Smooth muscle cell (in vitro differentiated cells): ENCODE results near the gene LRRC46. TPM values are rescaled to one million over a fixed set of nuclear protein-coding genes. Genes with fewer than 3 reads are reported as not detected.

ENCODE experiments used
- DNase-seq: peaks from one replicate; lab custom pipeline; 2025; ENCODE audit not compliant: unreplicated experiment; lab: John Stamatoyannopoulos, UW
- H2AFZ ChIP-seq: fragments of 200-600 bp; sonication (generic); 2 replicates; pipeline ENCODE4 v1.6.0; 2016; ENCODE audit warnings: antibody characterized with exemption, low read depth, mild to moderate bottlenecking
- H3F3A ChIP-seq: fragments of 200-600 bp; sonication (generic); 2 replicates; pipeline ENCODE4 v1.6.0; 2017; ENCODE audit warnings: antibody characterized with exemption, low read depth
- H3K27ac ChIP-seq: fragments of 200-600 bp; sonication (generic); 2 replicates; pipeline ENCODE4 v1.5.1; 2016; ENCODE audit warnings: low read depth, mild to moderate bottlenecking
- H3K27me3 ChIP-seq: fragments of 200-600 bp; sonication (generic); 2 replicates; pipeline ENCODE4 v1.6.1; 2016; ENCODE audit warnings: low read depth, mild to moderate bottlenecking
- H3K36me3 ChIP-seq: fragments of 200-600 bp; sonication (generic); 2 replicates; pipeline ENCODE4 v1.5.1; 2016; ENCODE audit warnings: low read depth
- H3K4me1 ChIP-seq: fragments of 200-600 bp; sonication (generic); 2 replicates; pipeline ENCODE4 v1.5.1; 2016; ENCODE audit warnings: low read depth
- H3K4me2 ChIP-seq: fragments of 200-600 bp; sonication (generic); 2 replicates; pipeline ENCODE4 v1.6.0; 2016; ENCODE audit warnings: mild to moderate bottlenecking
- H3K4me3 ChIP-seq: fragments of 200-600 bp; sonication (generic); 2 replicates; pipeline ENCODE4 v1.5.1; 2016; ENCODE audit warnings: mild to moderate bottlenecking
- H3K79me2 ChIP-seq: fragments of 200-600 bp; sonication (generic); 2 replicates; pipeline ENCODE4 v1.6.0; 2016; ENCODE audit warnings: low read depth, mild to moderate bottlenecking
- H3K9ac ChIP-seq: fragments of 200-600 bp; sonication (generic); 2 replicates; pipeline ENCODE4 v1.6.0; 2016; ENCODE audit warnings: low read depth
- H3K9me3 ChIP-seq: fragments of 200-600 bp; sonication (generic); replicated peaks from 2 replicates; pipeline ENCODE4 v1.5.1; 2016; ENCODE audit warnings: low read depth
- H4K20me1 ChIP-seq: fragments of 200-600 bp; sonication (generic); 2 replicates; pipeline ENCODE4 v1.6.0; 2016; ENCODE audit warnings: low read depth
- CTCF ChIP-seq: fragments of 200-600 bp; sonication (generic); IDR thresholded peaks from 2 replicates; pipeline ENCODE4 v1.5.1; 2017; ENCODE audit warnings: borderline replicate concordance, mild to moderate bottlenecking, antibody characterized with exemption; ENCODE audit not compliant: insufficient read depth, poor library complexity, severe bottlenecking
- WGBS: methylation state at CpG from one replicate; pipeline ENCODE4 v1.1.7; 2016; ENCODE audit warnings: low lambda C conversion rate; 5-methylcytosine and 5-hydroxymethylcytosine counted together
- polyA plus RNA-seq: library from polyadenylated mRNA; unstranded; fragments of >200 nt; fragmentation: Nextera tagmentation; extraction: Ambion mirVana; gene quantifications from 2 replicates; pipeline ENCODE4 v1.2.1, GENCODE V29; 2016
- total RNA-seq: library from RNA; depleted of rRNA; stranded (reverse); fragments of >200 nt; gene quantifications from 2 replicates; pipeline ENCODE4 v1.2.3, GENCODE V29; 2014

The LRRC46 gene
- total and polyA plus RNA-seq, 2 experiments from 2014 or later: 0.26 TPM; not detected in 1

GRCh38 chr17:47808830-47809480, 22.5 kb upstream of the LRRC46 start:
- no peak overlapping the region for H3K4me3 ChIP-seq
- H3F3A ChIP-seq: peaks cover 8% of the 10 kb centered on the region
- H3K9me3 ChIP-seq: no peaks in the 10 kb centered on the region
- H4K20me1 ChIP-seq: peaks cover 8% of the 10 kb centered on the region
- no peak for DNase-seq
- H3K79me2 ChIP-seq: no peaks in the 10 kb centered on the region
- H3K4me2 ChIP-seq: no peak overlapping the region
- H3K27me3 ChIP-seq: peaks cover 7% of the 10 kb centered on the region
- H3K9ac ChIP-seq: peak overlapping the region; percentile 52
- H3K4me1 ChIP-seq: peaks cover 4% of the 10 kb centered on the region
- peak overlapping the region; percentile 96 for H3K27ac ChIP-seq
- H3K36me3 ChIP-seq: no peaks in the 10 kb centered on the region
- 98% methylated on average over 22 of the region's 22 CpGs for WGBS
- no peak overlapping the region for H2AFZ ChIP-seq
- TF ChIP-seq CTCF: no peak

GRCh38 chr17:47810200-47810821, 21.2 kb upstream of the LRRC46 start:
- Histone ChIP-seq H3K4me2 (peak overlapping the region; percentile 52), H3F3A (peaks cover 8% of the 10 kb centered on the region), H3K4me3 (no peak overlapping the region), H3K36me3 (no peaks in the 10 kb centered on the region), H4K20me1 (peaks cover 8% of the 10 kb centered on the region), H3K27ac (peak overlapping the region; percentile 96), H3K4me1 (peaks cover 4% of the 10 kb centered on the region), H3K9me3 (no peaks in the 10 kb centered on the region), H2AFZ (no peak overlapping the region), H3K27me3 (no peaks in the 10 kb centered on the region), H3K79me2 (no peaks in the 10 kb centered on the region), H3K9ac (peak overlapping the region; percentile 73)
- TF ChIP-seq CTCF: no peak
- 36% methylated on average over 10 of the region's 10 CpGs for WGBS
- DNase-seq: no peak

GRCh38 chr17:47810901-47811635, 20.4 kb upstream of the LRRC46 start:
- no peak overlapping the region for H3K4me3 ChIP-seq
- 89% methylated on average over 9 of the region's 9 CpGs for WGBS
- peaks cover 8% of the 10 kb centered on the region for H4K20me1 ChIP-seq
- H3K36me3 ChIP-seq: no peaks in the 10 kb centered on the region
- H3K4me2 ChIP-seq: peak overlapping the region; percentile 52
- no peaks in the 10 kb centered on the region for H3K79me2 ChIP-seq
- H3K9me3 ChIP-seq: no peaks in the 10 kb centered on the region
- H3K27me3 ChIP-seq: no peaks in the 10 kb centered on the region
- no peak overlapping the region for H2AFZ ChIP-seq
- peaks cover 8% of the 10 kb centered on the region for H3F3A ChIP-seq
- no peak for DNase-seq
- no peak for TF ChIP-seq CTCF
- H3K4me1 ChIP-seq: peaks cover 4% of the 10 kb centered on the region
- H3K9ac ChIP-seq: peak overlapping the region; percentile 73
- peak overlapping the region; percentile 96 for H3K27ac ChIP-seq
